ENCODE results near the gene STAT5B. TPM values are rescaled to one million over a fixed set of nuclear protein-coding genes. Genes with fewer than 3 reads are reported as not detected.
A peak's percentile ranks its signal among the peaks of the same experiment; 100 is the strongest.
"Not testable (repeated sequence)": the region's sequence is repeated elsewhere in the genome, so short reads cannot be mapped to it uniquely, and the experiment has no call there.

Gene STAT5B
- polyA plus RNA-seq, 12 donors = 31.5 to 53.1 (median 40.9) TPM; not detected in 1

- no peak for DNase-seq
Measured at GRCh38 chr17:42199416-42200011, 76.7 kb downstream of the STAT5B start.

GRCh38 chr17:42198897-42199296 is 77.3 kb downstream of the STAT5B start:
- peak; percentile 18 for DNase-seq

GRCh38 chr17:42197564-42198156 is 78.5 kb downstream of the STAT5B start:
- no peak for DNase-seq

GRCh38 chr17:42193969-42194899 is 82.0 kb downstream of the STAT5B start, which contains the start of gene GHDC:
TSS of gene GHDC (minus strand) at chr17:42194494. CDS start at chr17:42193581, 913 bp downstream.
- DNase-seq = peak; percentile 82

GRCh38 chr17:42193216-42193968 is 82.8 kb downstream of the STAT5B start:
- no peak for DNase-seq

- DNase-seq = no peak
Measured at GRCh38 chr17:42192189-42193126, 83.7 kb downstream of the STAT5B start.

GRCh38 chr17:42191275-42191608 is 84.9 kb downstream of the STAT5B start:
- DNase-seq = no peak

GRCh38 chr17:42190491-42191274 is 85.5 kb downstream of the STAT5B start:
- DNase-seq = no peak

GRCh38 chr17:42189651-42189965 is 86.6 kb downstream of the STAT5B start:
- no peak for DNase-seq

- no peak for DNase-seq
Measured at GRCh38 chr17:42188749-42189650, 87.2 kb downstream of the STAT5B start.

- no peak for DNase-seq
Measured at GRCh38 chr17:42187833-42188232, 88.4 kb downstream of the STAT5B start.

GRCh38 chr17:42186191-42186590 is 90.0 kb downstream of the STAT5B start:
- not testable (repeated sequence) for DNase-seq

GRCh38 chr17:42185621-42185930 is 90.6 kb downstream of the STAT5B start:
- DNase-seq = no peak

- no peak for DNase-seq
Measured at GRCh38 chr17:42184713-42185620, 91.2 kb downstream of the STAT5B start, which contains the start of gene HCRT. TSS of gene HCRT (minus strand) at chr17:42185452. CDS start at chr17:42185365, 87 bp downstream.

GRCh38 chr17:42183741-42184711 is 92.2 kb downstream of the STAT5B start:
- DNase-seq = peak; percentile 74

GRCh38 chr17:42182927-42183734 is 93.1 kb downstream of the STAT5B start:
- no peak for DNase-seq

All from muscle of arm (tissue), 12 donors.